ENCODE results near the gene GEMIN7.

DNA sequence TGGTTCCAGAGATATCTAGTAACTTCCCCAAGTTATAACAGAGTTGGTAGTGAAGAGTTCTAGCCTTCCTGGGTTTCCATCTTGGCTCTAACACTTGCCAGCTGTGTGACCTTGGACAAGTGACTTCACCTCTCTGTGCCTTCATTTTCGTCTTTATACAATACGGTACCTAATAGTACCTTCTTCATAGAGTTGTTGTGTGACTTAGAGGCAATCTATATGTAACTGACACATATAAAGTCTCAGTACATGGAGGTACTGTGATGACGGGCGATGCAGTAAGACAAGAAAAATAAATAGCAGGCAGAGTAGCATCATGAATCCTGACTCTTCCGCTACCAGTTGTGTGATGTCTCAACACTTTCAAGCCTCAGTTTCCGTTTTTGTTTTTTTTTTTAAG is 48.2 kb upstream of the GEMIN7 start:
- TF ChIP-seq, protein P1, sequence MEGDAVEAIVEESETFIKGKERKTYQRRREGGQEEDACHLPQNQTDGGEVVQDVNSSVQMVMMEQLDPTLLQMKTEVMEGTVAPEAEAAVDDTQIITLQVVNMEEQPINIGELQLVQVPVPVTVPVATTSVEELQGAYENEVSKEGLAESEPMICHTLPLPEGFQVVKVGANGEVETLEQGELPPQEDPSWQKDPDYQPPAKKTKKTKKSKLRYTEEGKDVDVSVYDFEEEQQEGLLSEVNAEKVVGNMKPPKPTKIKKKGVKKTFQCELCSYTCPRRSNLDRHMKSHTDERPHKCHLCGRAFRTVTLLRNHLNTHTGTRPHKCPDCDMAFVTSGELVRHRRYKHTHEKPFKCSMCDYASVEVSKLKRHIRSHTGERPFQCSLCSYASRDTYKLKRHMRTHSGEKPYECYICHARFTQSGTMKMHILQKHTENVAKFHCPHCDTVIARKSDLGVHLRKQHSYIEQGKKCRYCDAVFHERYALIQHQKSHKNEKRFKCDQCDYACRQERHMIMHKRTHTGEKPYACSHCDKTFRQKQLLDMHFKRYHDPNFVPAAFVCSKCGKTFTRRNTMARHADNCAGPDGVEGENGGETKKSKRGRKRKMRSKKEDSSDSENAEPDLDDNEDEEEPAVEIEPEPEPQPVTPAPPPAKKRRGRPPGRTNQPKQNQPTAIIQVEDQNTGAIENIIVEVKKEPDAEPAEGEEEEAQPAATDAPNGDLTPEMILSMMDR (IDR thresholded peaks at IDR 0.05; ENCODE audit: insufficient read depth, low read length) = no peak
- no peak for TF ChIP-seq POLR2AphosphoS5 (IDR thresholded peaks at IDR 0.05; ENCODE audit: low read depth)
